Neural progenitor cell (in vitro differentiated cells): ENCODE measurements around the gene PTPRCAP. TPM values are rescaled to one million over a fixed set of nuclear protein-coding genes. Genes with fewer than 3 reads are reported as not detected.

ENCODE experiments used
- DNase-seq: peaks from one replicate; pipeline ENCODE4 v3.0.0-alpha.2; 2016; ENCODE audit warnings: low spot score
- H2AFZ ChIP-seq: fragments of 200-600 bp; sonication (generic); replicated peaks from 2 replicates; pipeline ENCODE4 v1.6.1; 2016; ENCODE audit warnings: antibody characterized with exemption
- H3F3A ChIP-seq: fragments of 200-600 bp; sonication (generic); 2 replicates; pipeline ENCODE4 v1.6.1; 2016; ENCODE audit warnings: antibody characterized with exemption, low read depth
- H3K27ac ChIP-seq: fragments of 200-600 bp; sonication (generic); 2 replicates; pipeline ENCODE4 v1.5.1; 2016; ENCODE audit warnings: mild to moderate bottlenecking
- H3K27me3 ChIP-seq: fragments of 200-600 bp; sonication (generic); 2 replicates; pipeline ENCODE4 v1.6.1; 2016; ENCODE audit warnings: mild to moderate bottlenecking, moderate library complexity
- H3K36me3 ChIP-seq: fragments of 200-600 bp; sonication (generic); 2 replicates; pipeline ENCODE4 v1.5.1; 2016
- H3K4me1 ChIP-seq: fragments of 200-600 bp; sonication (generic); 2 replicates; pipeline ENCODE4 v1.6.1; 2016; ENCODE audit warnings: mixed run types
- H3K4me2 ChIP-seq: fragments of 200-600 bp; sonication (generic); 2 replicates; pipeline ENCODE4 v1.6.1; 2016
- H3K4me3 ChIP-seq: fragments of 200-600 bp; sonication (generic); 2 replicates; pipeline ENCODE4 v1.5.1; 2016
- H3K79me2 ChIP-seq: fragments of 200-600 bp; sonication (generic); 2 replicates; pipeline ENCODE4 v1.6.1; 2016; ENCODE audit warnings: low read depth
- H3K9ac ChIP-seq: fragments of 200-600 bp; sonication (generic); 2 replicates; pipeline ENCODE4 v1.6.1; 2016
- H3K9me3 ChIP-seq: fragments of 200-600 bp; sonication (generic); 2 replicates; pipeline ENCODE4 v1.5.1; 2016; ENCODE audit warnings: low read depth
- H4K20me1 ChIP-seq: fragments of 200-600 bp; sonication (generic); 2 replicates; pipeline ENCODE4 v1.6.1; 2016; ENCODE audit warnings: low read depth
- H3K27ac Mint-ChIP-seq: 3 replicates; pipeline ENCODE4 v1.8.0; 2021; ENCODE audit warnings: mixed read lengths
- H3K27me3 Mint-ChIP-seq: 2 replicates; pipeline ENCODE4 v1.8.0; 2022; ENCODE audit warnings: low read depth, mild to moderate bottlenecking, inconsistent platforms, moderate library complexity, mixed read lengths; ENCODE audit not compliant: insufficient read depth
- H3K36me3 Mint-ChIP-seq: 3 replicates; pipeline ENCODE4 v1.8.0; 2021; ENCODE audit warnings: mixed read lengths
- H3K4me1 Mint-ChIP-seq: 3 replicates; pipeline ENCODE4 v1.8.0; 2021; ENCODE audit warnings: mixed read lengths
- H3K4me3 Mint-ChIP-seq: 3 replicates; pipeline ENCODE4 v1.8.0; 2021; ENCODE audit warnings: mild to moderate bottlenecking, moderate library complexity, mixed read lengths
- H3K9me3 Mint-ChIP-seq: 3 replicates; pipeline ENCODE4 v1.8.0; 2020; ENCODE audit warnings: mixed read lengths
- CTCF ChIP-seq: fragments of 200-600 bp; sonication (generic); IDR thresholded peaks from 2 replicates; pipeline ENCODE4 v1.5.1; 2017; ENCODE audit warnings: antibody characterized with exemption, mild to moderate bottlenecking
- EZH2 ChIP-seq: fragments of 200-600 bp; sonication (generic); IDR thresholded peaks from 2 replicates; pipeline ENCODE4 v1.6.1; 2017; ENCODE audit warnings: antibody characterized with exemption, mild to moderate bottlenecking, moderate library complexity
- EZH2phosphoT487 ChIP-seq: fragments of 200-600 bp; sonication (generic); IDR thresholded peaks from 2 replicates; pipeline ENCODE4 v1.6.1; 2017; ENCODE audit warnings: antibody characterized with exemption
- total RNA-seq: library from RNA; depleted of rRNA; stranded (reverse); fragments of >200 nt; gene quantifications from 2 replicates; pipeline ENCODE4 v1.2.3, GENCODE V29; 2015; ENCODE audit warnings: low replicate concordance

The PTPRCAP gene
- total RNA-seq, 1 donor from 2014 or later = not detected

- H3K4me2 ChIP-seq = no peak overlapping the region
- no peak overlapping the region for H3K9ac ChIP-seq
- H3K4me3 Mint-ChIP-seq = no peak overlapping the region
- H3K4me1 Mint-ChIP-seq = peaks cover 20% of the 10 kb centered on the region
- TF ChIP-seq CTCF = no peak
- TF ChIP-seq EZH2phosphoT487 = no peak
- TF ChIP-seq EZH2 = no peak
- H3F3A ChIP-seq = no peaks in the 10 kb centered on the region
- no peak overlapping the region for H3K4me3 ChIP-seq
- H3K9me3 ChIP-seq = no peaks in the 10 kb centered on the region
- no peaks in the 10 kb centered on the region for H3K9me3 Mint-ChIP-seq
- no peak overlapping the region for H3K27ac ChIP-seq
- H3K27me3 ChIP-seq = no peaks in the 10 kb centered on the region
- H3K4me1 ChIP-seq = no peaks in the 10 kb centered on the region
- H3K36me3 Mint-ChIP-seq = no peaks in the 10 kb centered on the region
- H4K20me1 ChIP-seq = no peaks in the 10 kb centered on the region
- peaks cover 6% of the 10 kb centered on the region for H3K27me3 Mint-ChIP-seq
- no peak overlapping the region for H2AFZ ChIP-seq
- no peaks in the 10 kb centered on the region for H3K36me3 ChIP-seq
- H3K79me2 ChIP-seq = no peaks in the 10 kb centered on the region
- peak overlapping the region; percentile 96 for H3K27ac Mint-ChIP-seq
- DNase-seq = peak; percentile 35
Observed at GRCh38 chr11:67450796-67451657, 13.5 kb upstream of the PTPRCAP start.

GRCh38 chr11:67449116-67449844, 11.8 kb upstream of the PTPRCAP start:
- no peak overlapping the region for H3K4me2 ChIP-seq
- H3K36me3 ChIP-seq = no peaks in the 10 kb centered on the region
- H3K4me1 Mint-ChIP-seq = peaks cover 25% of the 10 kb centered on the region
- H3K9ac ChIP-seq = no peak overlapping the region
- H3K9me3 ChIP-seq = no peaks in the 10 kb centered on the region
- no peak for DNase-seq
- H3K27me3 ChIP-seq = no peaks in the 10 kb centered on the region
- H3K27me3 Mint-ChIP-seq = peaks cover 6% of the 10 kb centered on the region
- H3K79me2 ChIP-seq = no peaks in the 10 kb centered on the region
- H3K9me3 Mint-ChIP-seq = no peaks in the 10 kb centered on the region
- H3F3A ChIP-seq = peaks cover 3% of the 10 kb centered on the region
- no peaks in the 10 kb centered on the region for H3K4me1 ChIP-seq
- no peaks in the 10 kb centered on the region for H4K20me1 ChIP-seq
- H3K27ac Mint-ChIP-seq = peak overlapping the region; percentile 54
- no peak overlapping the region for H3K27ac ChIP-seq
- H3K36me3 Mint-ChIP-seq = no peaks in the 10 kb centered on the region
- no peak overlapping the region for H2AFZ ChIP-seq
- no peak overlapping the region for H3K4me3 ChIP-seq
- no peak for TF ChIP-seq EZH2
- no peak overlapping the region for H3K4me3 Mint-ChIP-seq

- H3K27me3 Mint-ChIP-seq = peaks cover 6% of the 10 kb centered on the region
- Histone ChIP-seq H3K27ac (no peak overlapping the region), H3K9ac (no peak overlapping the region), H3K4me3 (no peak overlapping the region), H3K4me2 (no peak overlapping the region), H3K4me1 (no peaks in the 10 kb centered on the region), H3K27me3 (no peaks in the 10 kb centered on the region), H4K20me1 (no peaks in the 10 kb centered on the region), H3K79me2 (no peaks in the 10 kb centered on the region), H3K9me3 (no peaks in the 10 kb centered on the region), H2AFZ (no peak overlapping the region), H3F3A (peaks cover 12% of the 10 kb centered on the region), H3K36me3 (no peaks in the 10 kb centered on the region)
- H3K4me1 Mint-ChIP-seq = peaks cover 25% of the 10 kb centered on the region
- TF ChIP-seq CTCF (no peak), EZH2 (no peak), EZH2phosphoT487 (no peak)
- DNase-seq = no peak
- no peak overlapping the region for H3K27ac Mint-ChIP-seq
- peak overlapping the region; percentile 13 for H3K4me3 Mint-ChIP-seq
- H3K9me3 Mint-ChIP-seq = no peaks in the 10 kb centered on the region
- no peaks in the 10 kb centered on the region for H3K36me3 Mint-ChIP-seq
Observed at GRCh38 chr11:67448220-67448609, 10.7 kb upstream of the PTPRCAP start.
